Left lung (tissue), 10 donors: Measurements from ENCODE around the gene SLC47A2. TPM values are rescaled to one million over a fixed set of nuclear protein-coding genes. Genes with fewer than 3 reads are reported as not detected.

Experiments used
- ATAC-seq: fragments of 200-7000 bp; cut with Tn5 transposase; one replicate; pipeline ENCODE4 v1.9.1; 2020; ENCODE audit warnings: moderate library complexity
- DNase-seq, 4 donors: peaks; one replicate each; pipeline ENCODE4 v3.0.0-alpha.2; 2013 to 2020
- H3K27ac ChIP-seq, 2 donors: fragments of 200-600 bp; sonication (generic) in 1 of 2; one replicate each; pipeline versions ENCODE4 v1.5.0 to v1.8.0; 2020 to 2021
- H3K27me3 ChIP-seq, 2 donors: fragments of 200-600 bp; sonication (generic) in 1 of 2; one replicate each; pipeline versions ENCODE4 v1.5.0 to v1.8.0; 2020 to 2021
- H3K36me3 ChIP-seq, 2 donors: fragments of 200-600 bp; sonication (generic) in 1 of 2; one replicate each; pipeline versions ENCODE4 v1.5.0 to v1.8.0; 2020 to 2021
- H3K4me1 ChIP-seq, 2 donors: fragments of 200-600 bp; one replicate each; pipeline ENCODE4 v1.8.0; 2021
- H3K4me3 ChIP-seq, 2 donors: fragments of 200-600 bp; sonication (generic) in 1 of 2; one replicate each; pipeline versions ENCODE4 v1.5.0 to v1.8.0; 2020 to 2021; ENCODE audit warnings: mild to moderate bottlenecking in 1 of 2
- H3K9me3 ChIP-seq, 2 donors: fragments of 200-600 bp; sonication (generic) in 1 of 2; one replicate each; pipeline versions ENCODE4 v1.5.0 to v1.8.0; 2020 to 2021
- CTCF ChIP-seq, 2 donors: fragments of 200-600 bp; sonication (generic) in 1 of 2; IDR thresholded peaks; one replicate each; pipeline versions ENCODE4 v1.5.0 to v1.8.0; 2021; ENCODE audit warnings: antibody characterized with exemption in 2 of 2
- intact Hi-C, 2 donors: fragments of 100-400 bp; cut with DNase I; formaldehyde crosslinking; loops; one replicate each; pipeline versions ENCODE4 v1.11.2 to v1.14.2; 2022
- polyA plus RNA-seq, 6 donors: library from polyadenylated mRNA; unstranded; fragments of 120-200 nt; gene quantifications; one replicate each; pipeline ENCODE4 v1.2.1, GENCODE V29; 2013; ENCODE audit not compliant: insufficient read length in 6 of 6
- total RNA-seq, 2 donors: library from RNA; stranded (reverse); fragmentation: NEBNext Ultra II Directional; extraction: Animal tissue kit (Norgen Biotek cat#: 25700); gene quantifications; one replicate each; pipeline ENCODE4 v1.2.1, GENCODE V29; 2021
- donor health status: DM: no; HTN: yes; CAD: no.
- donor health status: DM: no; HTN: no; CAD: no.

SLC47A2 gene
- total and polyA plus RNA-seq, 8 donors, result 0.20 to 0.60 (median 0.41) TPM; not detected in 2

- intact Hi-C loops, result no loop called here
- TF ChIP-seq CTCF (IDR thresholded peaks at IDR 0.05), result no peak
- Histone ChIP-seq H3K9me3 (no peaks in the 10 kb centered on the region), H3K36me3 (peaks cover 0 to 74% of the 10 kb centered on the region in 2 donors), H3K4me1 (no peaks in the 10 kb centered on the region), H3K27ac (peak overlapping the region in 1 of 2 donors; percentile 69), H3K4me3 (no peak overlapping the region), H3K27me3 (no peaks in the 10 kb centered on the region)
- ATAC-seq, result peak; percentile 88
- DNase-seq, result peak in 1 of 4 donors; percentile 75
These were observed 52.1 kb downstream of the SLC47A2 start for GRCh38 chr17:19664136-19664820.

GRCh38 chr17:19663097-19663496, 53.3 kb downstream of the SLC47A2 start:
- H3K27me3 ChIP-seq, result no peaks in the 10 kb centered on the region
- H3K27ac ChIP-seq, result no peak overlapping the region
- H3K4me3 ChIP-seq, result no peak overlapping the region
- intact Hi-C loops, result no loop called here
- DNase-seq (no peak), ATAC-seq (no peak)
- no peaks in the 10 kb centered on the region for H3K9me3 ChIP-seq
- H3K36me3 ChIP-seq, result peaks cover 0 to 75% of the 10 kb centered on the region in 2 donors
- no peaks in the 10 kb centered on the region for H3K4me1 ChIP-seq
- TF ChIP-seq CTCF (IDR thresholded peaks at IDR 0.05), result no peak

- no peak overlapping the region for H3K27ac ChIP-seq
- no peaks in the 10 kb centered on the region for H3K27me3 ChIP-seq
- no peaks in the 10 kb centered on the region for H3K4me1 ChIP-seq
- H3K9me3 ChIP-seq, result no peaks in the 10 kb centered on the region
- no peak for TF ChIP-seq CTCF (IDR thresholded peaks at IDR 0.05)
- no peak for DNase-seq
- H3K4me3 ChIP-seq, result no peak overlapping the region
- intact Hi-C loops, result no loop called here
- peaks cover 0 to 90% of the 10 kb centered on the region in 2 donors for H3K36me3 ChIP-seq
- no peak for ATAC-seq
These were observed 55.3 kb downstream of the SLC47A2 start for GRCh38 chr17:19661121-19661520.

GRCh38 chr17:19660219-19660870, 56.0 kb downstream of the SLC47A2 start:
- no peak for TF ChIP-seq CTCF (IDR thresholded peaks at IDR 0.05)
- Histone ChIP-seq H3K27me3 (no peaks in the 10 kb centered on the region), H3K4me3 (no peak overlapping the region), H3K27ac (peak overlapping the region; percentile 25 to 67), H3K9me3 (no peaks in the 10 kb centered on the region), H3K4me1 (no peaks in the 10 kb centered on the region), H3K36me3 (peaks cover 0 to 89% of the 10 kb centered on the region in 2 donors)
- intact Hi-C loops, result no loop called here
- ATAC-seq (peak; percentile 30), DNase-seq (no peak)

GRCh38 chr17:19659366-19660177, 56.8 kb downstream of the SLC47A2 start:
- Histone ChIP-seq H3K4me1 (no peaks in the 10 kb centered on the region), H3K27ac (peak overlapping the region; percentile 25 to 67), H3K27me3 (no peaks in the 10 kb centered on the region), H3K9me3 (no peaks in the 10 kb centered on the region), H3K36me3 (peaks cover 0 to 91% of the 10 kb centered on the region in 2 donors), H3K4me3 (no peak overlapping the region)
- TF ChIP-seq CTCF (IDR thresholded peaks at IDR 0.05), result no peak
- ATAC-seq, result peak; percentile 55
- intact Hi-C loops, result no loop called here
- no peak for DNase-seq
